Thyroid gland (tissue), 4 donors: Measurements from ENCODE around the gene CAPZA3.

Experiments
- CTCF ChIP-seq, 6 experiments: fragments of 200-600 bp in 3 of 6; fragments of 450-650 bp in 3 of 6; sonication (generic) in 3 of 6; IDR thresholded peaks; one replicate each; pipeline ENCODE4 v1.5.1; 2016 to 2019; ENCODE audit warnings: antibody characterized with exemption in 6 of 6, mild to moderate bottlenecking in 2 of 6, inconsistent platforms in 1 of 6, moderate library complexity in 1 of 6
- POLR2A ChIP-seq, 2 donors: fragments of 450-650 bp; IDR thresholded peaks; one replicate each; pipeline ENCODE4 v1.6.1; 2017; ENCODE audit warnings: antibody characterized with exemption in 2 of 2, mild to moderate bottlenecking in 2 of 2, moderate library complexity in 1 of 2

- TF ChIP-seq CTCF (IDR thresholded peaks at IDR 0.05) (no peak), POLR2A (IDR thresholded peaks at IDR 0.05) (no peak)
Measured at GRCh38 chr12:18737819-18738218, at the start of gene CAPZA3, which contains the start of gene PLCZ1.
